GM23248 (cell line): Measurements from ENCODE around the gene SELENOO. TPM values are rescaled to one million over a fixed set of nuclear protein-coding genes. Genes with fewer than 3 reads are reported as not detected.

ENCODE experiments used
- DNase-seq: peaks from one replicate; pipeline ENCODE4 v3.0.0-alpha.2; 2015
- H2AFZ ChIP-seq: fragments of 200-600 bp; sonication (generic); 2 replicates; pipeline ENCODE4 v1.6.1; 2016; ENCODE audit warnings: antibody characterized with exemption
- H3F3A ChIP-seq: fragments of 200-600 bp; sonication (generic); 2 replicates; pipeline ENCODE4 v1.6.1; 2016; ENCODE audit warnings: mild to moderate bottlenecking, antibody characterized with exemption, mixed run types; ENCODE audit not compliant: insufficient read depth
- H3K27ac ChIP-seq: fragments of 200-600 bp; sonication (generic); 2 replicates; pipeline ENCODE4 v1.5.1; 2016; ENCODE audit warnings: mild to moderate bottlenecking
- H3K27me3 ChIP-seq: fragments of 200-600 bp; sonication (generic); replicated peaks from 2 replicates; pipeline ENCODE4 v1.6.1; 2016; ENCODE audit warnings: mild to moderate bottlenecking; ENCODE audit not compliant: insufficient read depth
- H3K36me3 ChIP-seq: fragments of 200-600 bp; sonication (generic); 2 replicates; pipeline ENCODE4 v1.6.1; 2016; ENCODE audit warnings: low read depth, mild to moderate bottlenecking
- H3K4me1 ChIP-seq: fragments of 200-600 bp; sonication (generic); 2 replicates; pipeline ENCODE4 v1.6.1; 2016; ENCODE audit warnings: mild to moderate bottlenecking; ENCODE audit not compliant: insufficient read depth
- H3K4me2 ChIP-seq: fragments of 200-600 bp; sonication (generic); one replicate; pipeline ENCODE4 v1.6.1; 2016; ENCODE audit warnings: mild to moderate bottlenecking; ENCODE audit not compliant: unreplicated experiment
- H3K4me3 ChIP-seq: fragments of 200-600 bp; sonication (generic); 2 replicates; pipeline ENCODE4 v1.5.1; 2016; ENCODE audit warnings: mild to moderate bottlenecking
- H3K79me2 ChIP-seq: fragments of 200-600 bp; sonication (generic); 2 replicates; pipeline ENCODE4 v1.6.1; 2016; ENCODE audit warnings: mild to moderate bottlenecking; ENCODE audit not compliant: insufficient read depth
- H3K9ac ChIP-seq: fragments of 200-600 bp; sonication (generic); 2 replicates; pipeline ENCODE4 v1.6.1; 2016; ENCODE audit warnings: mild to moderate bottlenecking
- H3K9me2 ChIP-seq: fragments of 200-600 bp; sonication (generic); 2 replicates; pipeline ENCODE4 v1.6.1; 2016; ENCODE audit warnings: mixed run types, mild to moderate bottlenecking, moderate library complexity; ENCODE audit not compliant: insufficient read depth
- H3K9me3 ChIP-seq: fragments of 200-600 bp; sonication (generic); one replicate; pipeline ENCODE4 v1.6.1; 2017; ENCODE audit warnings: low read depth
- H4K20me1 ChIP-seq: fragments of 200-600 bp; sonication (generic); 2 replicates; pipeline ENCODE4 v1.6.0; 2016; ENCODE audit not compliant: insufficient read depth
- EZH2 ChIP-seq: fragments of 200-600 bp; sonication (generic); IDR thresholded peaks from 2 replicates; pipeline ENCODE4 v1.6.1; 2018; ENCODE audit warnings: antibody characterized with exemption, mild to moderate bottlenecking; ENCODE audit not compliant: insufficient read depth, poor library complexity, severe bottlenecking
- EZH2phosphoT487 ChIP-seq: fragments of 200-600 bp; sonication (generic); IDR thresholded peaks from 2 replicates; pipeline ENCODE4 v1.6.1; 2018; ENCODE audit warnings: antibody characterized with exemption, moderate library complexity, mild to moderate bottlenecking, low read depth; ENCODE audit not compliant: insufficient read depth
- WGBS, 2 experiments: methylation state at CpG; one replicate each; pipeline ENCODE4 v1.1.6; 2015 to 2017; ENCODE audit warnings: low lambda C conversion rate in 2 of 2, low coverage in 1 of 2; ENCODE audit errors: missing lambda C conversion rate in 2 of 2; 5-methylcytosine and 5-hydroxymethylcytosine counted together
- in situ Hi-C: fragments of 300-500 bp; cut with MboI; formaldehyde crosslinking; loops from 2 replicates; pipeline ENCODE4 v1.15.0; 2020
- polyA plus RNA-seq: library from polyadenylated mRNA; unstranded; fragments of >200 nt; fragmentation: Nextera tagmentation; extraction: Ambion mirVana; gene quantifications from 2 replicates; pipeline ENCODE4 v1.2.1, GENCODE V29; 2016
- total RNA-seq: library from RNA; depleted of rRNA; stranded (reverse); fragments of >200 nt; shearing (Covaris generic); gene quantifications from 2 replicates; pipeline ENCODE4 v1.2.3, GENCODE V29; 2014

Gene SELENOO
- total and polyA plus RNA-seq, 2 experiments from 2014 or later: 5.0 to 24.3 TPM

GRCh38 chr22:50190182-50190940 lies 10.4 kb upstream of the SELENOO start:
- no peaks in the 10 kb centered on the region for H3K36me3 ChIP-seq
- no peaks in the 10 kb centered on the region for H4K20me1 ChIP-seq
- H3K9ac ChIP-seq: peak overlapping the region; percentile 71
- H3K27me3 ChIP-seq: no peaks in the 10 kb centered on the region
- H3K9me2 ChIP-seq: no peaks in the 10 kb centered on the region
- in situ Hi-C loops: no loop called here
- no peaks in the 10 kb centered on the region for H3K9me3 ChIP-seq
- DNase-seq: peak; percentile 70
- 0 out of 2 replicates have a peak, but pooled peaks cover 5% of the 10 kb centered on the region for H3K4me1 ChIP-seq
- H3F3A ChIP-seq: no peaks in the 10 kb centered on the region
- 44 to 52% methylated on average over 33 to 40 of the region's 43 CpGs for WGBS, 2 experiments
- H3K4me2 ChIP-seq: peak overlapping the region; percentile 58
- TF ChIP-seq EZH2 (no peak), EZH2phosphoT487 (no peak)
- H3K79me2 ChIP-seq: peaks cover 71% of the 10 kb centered on the region
- H2AFZ ChIP-seq: peak overlapping the region; percentile 50; the same call in 1 of the 2 replicates
- H3K4me3 ChIP-seq: peak overlapping the region; percentile 60
- peak overlapping the region; percentile 29 for H3K27ac ChIP-seq

DNA sequence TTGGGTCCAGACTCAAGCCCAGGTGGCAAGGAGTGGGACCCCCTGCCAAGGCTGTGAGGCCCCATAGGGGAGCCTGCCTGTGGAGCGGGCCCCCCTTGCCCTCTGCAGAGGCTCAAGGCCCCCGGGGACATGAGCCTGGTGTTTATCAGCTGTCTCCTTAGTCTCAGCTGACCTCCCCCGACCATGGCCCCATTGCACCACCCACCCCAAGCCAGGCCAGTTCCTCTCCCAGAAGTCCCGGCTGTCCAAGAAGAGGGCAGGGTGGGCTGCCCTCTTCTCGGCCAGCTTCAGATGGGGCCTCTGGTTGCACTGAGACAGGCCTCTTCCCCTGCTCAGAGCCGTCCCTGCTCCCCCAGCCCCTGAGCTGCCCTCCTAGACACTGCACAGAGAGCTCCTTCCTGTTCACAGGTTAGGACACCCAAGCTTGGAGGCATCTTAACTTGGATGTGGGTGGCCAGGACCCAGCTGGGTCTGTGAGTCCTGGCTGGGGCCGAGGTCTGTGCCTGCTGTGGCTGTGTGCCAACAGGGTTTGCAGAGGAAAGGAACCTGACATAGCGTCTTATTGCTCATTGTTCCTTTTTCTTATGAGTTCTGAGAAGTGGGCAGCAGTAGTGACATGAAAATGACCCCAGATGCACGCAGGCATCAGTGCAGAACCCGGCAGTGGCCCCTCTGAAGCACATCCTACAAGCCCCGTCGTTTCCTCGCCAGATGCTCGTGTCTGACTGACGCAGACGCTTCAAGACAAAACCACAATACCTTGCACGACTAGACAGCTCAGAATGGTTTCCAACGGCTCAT lies 9.7 kb upstream of the SELENOO start:
- Histone ChIP-seq H3K4me1 (0 out of 2 replicates have a peak, but pooled peaks cover 5% of the 10 kb centered on the region), H3K27ac (peak overlapping the region; percentile 29), H2AFZ (no peak overlapping the region), H3K9me3 (no peaks in the 10 kb centered on the region), H3F3A (no peaks in the 10 kb centered on the region), H3K36me3 (no peaks in the 10 kb centered on the region), H3K9ac (peak overlapping the region; percentile 71), H3K79me2 (peaks cover 70% of the 10 kb centered on the region), H3K4me2 (peak overlapping the region; percentile 58), H3K9me2 (no peaks in the 10 kb centered on the region), H3K27me3 (no peaks in the 10 kb centered on the region), H4K20me1 (no peaks in the 10 kb centered on the region), H3K4me3 (peak overlapping the region; percentile 60)
- TF ChIP-seq EZH2 (no peak), EZH2phosphoT487 (no peak)
- WGBS, 2 experiments: 84 to 88% methylated on average over 17 of the region's 18 CpGs
- in situ Hi-C loops: no loop called here
- DNase-seq: no peak

DNA sequence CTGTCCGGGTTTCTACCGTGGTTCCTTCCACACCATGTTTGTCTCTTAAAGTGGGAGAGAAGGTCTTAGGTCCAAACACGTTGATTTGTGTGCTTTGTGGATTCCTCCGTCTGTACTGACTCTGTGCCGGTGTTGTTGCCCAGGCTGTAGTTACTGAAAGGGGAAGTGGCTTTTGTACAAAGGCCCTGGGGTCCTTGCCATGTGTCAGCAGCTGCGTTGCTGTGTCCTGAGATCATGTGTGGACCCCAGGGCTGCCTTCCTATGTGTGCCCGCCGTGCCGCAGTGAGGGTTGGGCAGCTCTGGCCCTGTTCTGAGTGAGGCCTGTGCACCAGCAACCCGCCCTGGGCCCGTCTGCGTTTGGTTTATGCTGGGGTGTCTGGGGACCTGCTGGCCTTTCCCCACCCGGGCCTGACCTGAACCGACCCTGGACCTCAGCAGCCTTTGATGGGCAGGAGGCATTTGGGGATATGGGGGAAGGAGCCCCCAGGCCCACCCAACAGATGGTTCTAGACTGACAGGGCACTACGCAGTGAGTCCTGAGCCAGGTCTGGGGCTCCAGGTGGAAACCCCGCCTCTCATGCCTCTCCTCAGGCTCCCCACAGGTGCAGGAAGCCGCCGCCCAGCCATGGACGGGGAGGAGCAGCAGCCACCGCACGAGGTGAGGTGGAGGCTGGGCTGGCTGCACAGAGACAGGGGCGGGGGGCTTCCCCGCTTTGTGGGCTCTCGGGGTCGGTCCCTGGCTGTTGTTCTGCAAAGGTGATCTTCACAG lies 8.2 kb upstream of the SELENOO start:
- no peaks in the 10 kb centered on the region for H3K9me2 ChIP-seq
- H3K9ac ChIP-seq: no peak overlapping the region
- no peak overlapping the region for H3K27ac ChIP-seq
- TF ChIP-seq EZH2: no peak
- no peak for TF ChIP-seq EZH2phosphoT487
- H3K4me3 ChIP-seq: no peak overlapping the region
- H3F3A ChIP-seq: no peaks in the 10 kb centered on the region
- no peaks in the 10 kb centered on the region for H3K36me3 ChIP-seq
- no peaks in the 10 kb centered on the region for H3K4me1 ChIP-seq
- no peak for DNase-seq
- H3K4me2 ChIP-seq: no peak overlapping the region
- H3K79me2 ChIP-seq: peaks cover 55% of the 10 kb centered on the region
- no peaks in the 10 kb centered on the region for H3K9me3 ChIP-seq
- WGBS, 2 experiments: 86 to 87% methylated on average over 21 to 25 of the region's 25 CpGs
- H4K20me1 ChIP-seq: no peaks in the 10 kb centered on the region
- in situ Hi-C loops: no loop called here
- H2AFZ ChIP-seq: no peak overlapping the region
- no peaks in the 10 kb centered on the region for H3K27me3 ChIP-seq

- WGBS, 2 experiments: 90 to 94% methylated on average over 6 to 8 of the region's 8 CpGs
- DNase-seq: no peak
- Histone ChIP-seq H3K4me1 (no peaks in the 10 kb centered on the region), H3K79me2 (peaks cover 45% of the 10 kb centered on the region), H3K9me2 (no peaks in the 10 kb centered on the region), H3K9ac (no peak overlapping the region), H3F3A (no peaks in the 10 kb centered on the region), H3K9me3 (no peaks in the 10 kb centered on the region), H3K27me3 (no peaks in the 10 kb centered on the region), H3K36me3 (no peaks in the 10 kb centered on the region), H3K4me3 (no peak overlapping the region), H2AFZ (no peak overlapping the region), H3K4me2 (no peak overlapping the region), H4K20me1 (no peaks in the 10 kb centered on the region), H3K27ac (no peak overlapping the region)
- in situ Hi-C loops: no loop called here
- TF ChIP-seq EZH2 (no peak), EZH2phosphoT487 (no peak)
Measured at GRCh38 chr22:50193621-50194020, 7.2 kb upstream of the SELENOO start.
